Measurements from ENCODE around the gene MKNK1.

DNA sequence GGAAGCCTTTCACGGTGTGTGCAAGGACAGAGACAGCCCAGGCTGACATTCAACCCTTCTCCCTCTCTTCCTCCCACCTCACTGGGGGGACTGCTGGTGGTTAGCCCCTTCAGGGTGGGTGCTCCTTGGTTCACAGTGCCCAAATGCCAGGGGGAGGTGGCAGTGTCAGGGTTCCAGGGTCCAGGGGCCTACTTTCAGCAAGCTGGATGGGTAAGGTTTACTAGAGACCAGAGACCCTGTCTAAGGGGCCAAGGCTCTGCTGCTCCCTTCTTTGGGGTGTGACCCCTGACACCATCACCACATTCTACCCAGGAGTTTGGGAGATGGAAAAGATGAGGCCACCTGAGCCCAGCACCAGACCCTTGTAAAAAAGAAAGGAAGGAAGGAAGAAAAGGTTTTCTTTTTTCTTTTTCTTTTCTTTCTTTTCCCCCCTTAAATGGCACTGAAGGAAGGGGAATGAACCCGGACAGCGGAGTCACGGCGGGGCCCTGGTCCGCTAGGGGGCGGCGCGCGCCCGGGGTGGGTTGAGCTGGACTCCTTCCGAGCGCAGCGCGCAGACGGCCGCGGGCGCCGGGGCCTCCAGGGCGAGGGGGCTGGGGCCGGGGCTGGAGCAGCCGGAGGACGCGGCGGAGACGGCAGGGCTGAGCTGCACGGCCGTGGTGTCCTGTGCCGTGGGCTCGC, 71.4 kb downstream of the MKNK1 start:
- TF ChIP-seq CTCF (IDR thresholded peaks at IDR 0.05) (peak; percentile 70), RAD21 (IDR thresholded peaks at IDR 0.05; ENCODE audit: low read length) (peak; percentile 56), GABPA (IDR thresholded peaks at IDR 0.05; ENCODE audit: low read depth) (no peak), POLR2AphosphoS5 (IDR thresholded peaks at IDR 0.05; ENCODE audit: low read depth, low read length) (no peak), EP300 (IDR thresholded peaks at IDR 0.05; ENCODE audit: borderline replicate concordance in 1 of 2, low read depth in 1 of 2, low read length in 1 of 2) (no peak), RCOR1 (IDR thresholded peaks at IDR 0.05; ENCODE audit: low read length) (no peak), GATA2 (CRISPR knock-in tag; IDR thresholded peaks at IDR 0.05) (no peak), RFX5 (IDR thresholded peaks at IDR 0.05; ENCODE audit: low read length) (no peak)
- TF ChIP-seq, protein P1, sequence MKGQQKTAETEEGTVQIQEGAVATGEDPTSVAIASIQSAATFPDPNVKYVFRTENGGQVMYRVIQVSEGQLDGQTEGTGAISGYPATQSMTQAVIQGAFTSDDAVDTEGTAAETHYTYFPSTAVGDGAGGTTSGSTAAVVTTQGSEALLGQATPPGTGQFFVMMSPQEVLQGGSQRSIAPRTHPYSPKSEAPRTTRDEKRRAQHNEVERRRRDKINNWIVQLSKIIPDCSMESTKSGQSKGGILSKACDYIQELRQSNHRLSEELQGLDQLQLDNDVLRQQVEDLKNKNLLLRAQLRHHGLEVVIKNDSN (IDR thresholded peaks at IDR 0.05; ENCODE audit: borderline replicate concordance, low read depth), result no peak

Measured in SK-N-SH (cell line).